NCI-H2227 (cell line): ENCODE measurements around the gene SUMF1.
"Not testable (repeated sequence)": the region's sequence is repeated elsewhere in the genome, so short reads cannot be mapped to it uniquely, and the experiment has no call there.

Experiments used
- DNase-seq: peaks from one replicate; lab custom pipeline; 2025; ENCODE audit not compliant: unreplicated experiment; lab: John Stamatoyannopoulos, UW

Gene SUMF1

DNA sequence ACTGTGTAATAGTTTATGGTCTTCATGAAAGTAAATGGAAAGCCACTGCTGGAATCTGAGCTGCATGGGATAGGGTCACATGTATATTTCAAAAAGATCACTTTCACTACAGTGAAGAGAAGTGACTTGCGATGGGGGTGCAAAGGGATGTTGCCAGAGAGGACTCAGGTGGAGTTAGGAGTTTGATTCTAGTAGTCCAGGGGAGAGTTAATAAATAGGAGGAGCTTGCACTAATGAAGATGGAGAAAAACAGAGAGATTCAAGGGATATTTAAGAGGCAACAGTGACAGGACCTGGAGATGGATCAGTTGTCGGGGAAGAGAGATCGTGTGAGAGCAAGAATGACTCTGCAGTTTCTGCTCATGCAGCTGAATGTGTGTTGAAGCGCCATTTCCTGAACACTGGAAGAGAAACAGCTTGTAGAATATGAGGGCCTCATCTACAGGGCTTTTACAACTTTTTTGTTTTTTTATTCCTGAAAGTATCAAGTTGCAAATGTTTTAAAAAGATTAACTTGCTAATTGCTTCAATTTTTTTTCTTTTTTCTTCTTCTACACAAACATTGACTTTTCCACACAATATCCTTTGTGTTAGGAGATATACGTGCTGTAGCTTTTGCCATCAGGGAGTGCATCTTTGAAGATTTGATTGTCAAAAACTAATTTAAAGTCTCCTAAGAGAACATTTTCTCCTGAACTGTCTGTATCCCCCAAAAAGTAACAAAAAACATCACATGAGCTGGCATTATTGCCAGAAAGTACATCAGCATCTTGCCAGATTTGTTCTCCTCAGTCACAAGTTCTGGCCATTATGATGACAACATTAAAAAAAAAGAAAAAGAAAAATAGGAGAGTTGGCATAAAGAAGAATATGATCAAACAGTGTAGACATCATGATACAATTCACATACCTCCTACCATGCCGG is 126.4 kb downstream of the SUMF1 start:
- no peak for DNase-seq

GRCh38 chr3:4340077-4340410 is 127.0 kb downstream of the SUMF1 start:
- no peak for DNase-seq

DNA sequence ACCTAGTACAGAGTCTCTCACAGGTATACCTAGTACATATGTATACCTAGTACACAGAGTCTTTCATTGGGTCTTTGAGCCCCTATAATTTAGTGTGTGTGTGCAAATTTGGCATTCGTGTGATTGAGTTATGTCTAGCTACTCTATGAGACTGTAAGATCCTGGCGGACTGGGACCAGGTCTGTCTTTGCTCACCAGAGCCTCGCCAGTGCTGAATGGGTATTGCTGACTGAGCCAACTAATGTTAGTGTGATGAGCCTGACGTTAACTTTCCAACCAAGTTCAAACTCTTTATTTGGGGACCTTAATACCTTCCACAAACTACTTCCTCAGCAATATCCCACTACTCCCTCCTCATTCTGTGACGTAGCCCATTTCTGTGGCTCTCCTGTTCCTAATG is 128.3 kb downstream of the SUMF1 start:
- DNase-seq, result no peak

GRCh38 chr3:4336850-4337546 is 130.1 kb downstream of the SUMF1 start:
- no peak for DNase-seq

GRCh38 chr3:4335840-4336562 is 131.1 kb downstream of the SUMF1 start:
- DNase-seq, result no peak

DNA sequence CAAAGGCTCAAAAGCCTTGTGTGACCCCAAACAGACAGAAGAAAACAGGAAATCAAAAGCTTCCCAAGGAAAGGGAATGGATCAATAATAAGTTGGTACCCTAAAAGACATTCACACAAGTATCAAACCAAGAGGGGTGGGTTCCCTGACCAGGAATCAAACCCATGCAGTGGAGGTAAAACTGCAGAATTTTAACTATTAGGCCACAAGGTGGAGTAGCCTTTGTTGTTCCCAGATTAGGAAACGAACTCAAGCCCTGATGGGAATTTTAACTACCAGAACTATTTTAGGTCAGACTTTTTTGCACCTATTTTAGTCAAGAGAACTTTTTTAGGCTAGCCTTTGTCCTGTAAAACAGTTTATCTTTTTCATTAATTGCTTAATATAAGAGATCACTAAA is 132.5 kb downstream of the SUMF1 start:
- no peak for DNase-seq

DNA sequence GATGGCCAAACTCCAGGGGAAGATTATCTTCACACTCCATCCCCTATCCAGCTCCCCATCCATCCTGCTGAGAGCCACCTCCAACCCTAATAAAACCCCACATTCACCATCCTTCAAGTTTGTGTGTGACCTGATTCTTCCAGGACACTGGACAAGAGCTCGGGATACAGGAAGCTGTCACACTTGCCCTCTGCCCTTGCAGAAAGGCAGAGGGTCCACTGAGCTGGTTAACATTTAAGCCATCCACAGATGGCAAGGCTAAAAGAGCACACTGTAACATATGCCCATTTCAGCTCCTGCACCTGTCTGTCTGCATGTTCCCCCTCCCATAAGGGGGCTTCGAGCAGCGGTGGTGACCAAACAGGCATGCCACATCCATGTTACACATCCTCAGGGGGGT is 134.1 kb downstream of the SUMF1 start:
- DNase-seq, result no peak

DNA sequence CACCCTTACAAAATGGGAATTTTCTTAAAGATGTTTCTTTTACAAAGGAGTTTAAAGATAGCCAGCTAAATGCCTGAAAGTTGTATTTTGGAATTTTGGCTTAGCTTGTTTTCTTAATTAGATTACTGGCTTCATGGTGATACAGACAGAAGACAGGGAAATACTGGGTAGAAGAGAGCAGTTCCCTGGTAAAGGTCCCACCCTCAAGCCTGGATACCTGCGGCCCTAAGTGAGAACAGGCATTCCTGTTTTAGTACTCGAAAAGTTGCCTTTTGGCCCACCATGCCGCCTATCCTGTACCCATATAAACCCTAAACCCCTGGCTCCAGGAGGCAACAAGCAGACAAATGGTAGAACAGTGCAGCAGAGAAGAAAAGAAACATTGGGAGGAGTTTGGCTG is 134.5 kb downstream of the SUMF1 start:
- DNase-seq, result no peak

DNA sequence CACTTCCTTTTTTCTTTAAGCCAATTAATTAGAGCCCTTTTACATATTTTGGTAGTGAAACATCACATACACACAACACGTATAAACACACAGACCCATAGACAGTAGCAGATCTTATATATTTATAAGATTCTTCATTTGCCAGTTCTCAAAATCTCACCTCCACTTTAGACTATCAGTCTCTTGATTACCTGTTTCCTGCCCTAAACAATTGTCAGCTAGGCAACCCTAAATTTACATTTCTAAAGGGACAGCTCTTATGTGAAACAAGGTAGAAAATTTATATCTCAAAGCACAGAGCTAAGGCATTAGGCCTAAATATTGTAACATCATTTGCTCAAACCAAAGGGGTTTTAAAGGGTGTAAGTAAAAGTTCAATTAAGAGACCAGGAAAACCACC is 135.0 kb downstream of the SUMF1 start:
- DNase-seq, result no peak

GRCh38 chr3:4329806-4330205 is 137.3 kb downstream of the SUMF1 start:
- not testable (repeated sequence) for DNase-seq

GRCh38 chr3:4326868-4327267 is 140.2 kb downstream of the SUMF1 start:
- DNase-seq, result no peak

DNA sequence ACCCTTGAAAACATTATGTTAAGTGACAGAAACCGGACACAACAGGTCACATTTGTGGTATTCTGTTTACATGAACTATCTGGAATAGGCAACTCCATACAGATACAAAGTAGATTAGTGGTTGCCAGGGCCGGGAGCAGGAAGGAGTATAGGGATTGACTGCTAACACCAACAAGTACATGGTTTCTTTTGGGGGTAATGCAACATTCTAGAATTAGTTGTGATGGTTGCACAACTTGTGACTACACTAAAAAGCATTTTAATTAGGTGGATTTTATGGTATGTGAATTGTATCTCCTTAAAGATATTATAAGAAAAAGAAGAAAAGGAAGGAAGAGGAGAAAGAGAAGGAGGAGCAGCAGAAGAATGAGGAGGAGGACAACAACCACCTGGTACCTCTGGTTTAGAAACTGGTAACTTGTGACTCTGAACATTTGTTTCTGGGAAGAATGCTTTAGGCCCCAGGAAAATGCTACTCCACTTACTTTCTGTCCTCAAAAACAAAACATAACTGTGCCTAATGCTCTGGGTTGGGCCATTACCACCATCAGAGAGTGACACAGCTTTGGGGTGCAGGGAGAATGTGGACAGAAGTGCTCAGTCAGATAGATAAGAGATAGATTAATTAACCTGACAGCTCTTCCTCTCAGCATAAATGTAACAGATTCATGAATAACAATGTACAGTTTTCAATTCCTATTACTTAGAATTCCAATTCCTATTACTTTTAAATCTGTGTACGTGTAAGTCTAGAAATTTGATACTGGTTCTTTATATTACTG is 143.6 kb downstream of the SUMF1 start:
- DNase-seq, result no peak

- no peak for DNase-seq
Measured at GRCh38 chr3:4322635-4323034, 144.4 kb downstream of the SUMF1 start.

GRCh38 chr3:4321732-4322131 is 145.3 kb downstream of the SUMF1 start:
- no peak for DNase-seq

DNA sequence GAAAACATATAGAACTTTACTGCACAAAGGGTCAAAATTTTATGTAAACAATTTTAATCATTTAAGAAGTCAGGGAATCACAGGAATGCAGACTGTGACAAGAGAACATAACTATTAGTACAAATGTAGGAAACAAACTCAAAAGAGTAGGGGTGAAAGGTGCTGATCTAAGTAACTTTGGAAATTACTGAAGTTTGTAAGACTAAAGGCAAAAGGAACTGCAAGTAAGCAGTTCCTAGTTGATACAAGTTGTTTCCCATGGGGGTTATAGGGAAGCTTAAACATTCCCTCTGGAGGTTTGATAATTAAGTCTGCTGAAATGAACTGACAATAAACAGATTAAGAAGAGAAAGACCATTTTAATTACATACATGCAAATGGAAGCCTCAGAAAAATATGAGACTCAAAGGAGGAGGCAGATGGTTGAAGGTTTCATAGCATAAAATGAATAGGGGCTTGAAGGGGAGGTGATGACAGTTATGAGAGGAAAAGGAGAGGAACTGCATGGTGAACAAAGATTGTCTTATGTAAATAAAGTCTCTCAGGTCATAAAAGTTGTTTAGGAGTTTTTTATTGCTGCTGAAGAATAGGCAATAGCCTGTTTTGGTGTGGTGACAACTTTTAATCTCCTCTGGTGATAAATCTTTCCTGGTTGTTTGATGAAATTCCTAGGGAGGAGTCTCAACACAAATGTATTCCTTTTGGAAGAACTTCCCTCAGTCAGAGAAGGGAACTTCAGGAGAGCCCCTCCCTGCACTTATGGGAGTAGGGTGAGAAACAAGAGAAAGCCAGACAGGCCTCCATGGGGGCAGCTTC is 146.8 kb downstream of the SUMF1 start:
- DNase-seq, result no peak

DNA sequence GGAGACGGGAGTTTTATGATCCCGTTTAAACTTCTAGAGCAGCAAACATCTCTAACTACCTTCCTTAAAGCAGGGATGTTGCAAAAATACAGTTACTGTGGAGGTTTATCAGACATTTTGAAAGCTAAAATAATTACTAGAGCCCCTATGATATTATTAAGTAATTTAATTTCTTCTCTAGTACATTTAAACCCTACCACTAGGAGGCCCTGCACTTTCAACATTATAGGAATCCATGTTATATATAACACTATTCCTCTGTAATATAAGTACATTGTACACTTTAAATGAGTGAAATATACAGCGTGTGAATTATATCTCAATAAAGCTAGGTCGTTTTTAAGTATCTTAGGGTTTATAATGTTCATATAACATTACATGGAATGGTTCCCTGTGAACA is 152.4 kb downstream of the SUMF1 start:
- no peak for DNase-seq

DNA sequence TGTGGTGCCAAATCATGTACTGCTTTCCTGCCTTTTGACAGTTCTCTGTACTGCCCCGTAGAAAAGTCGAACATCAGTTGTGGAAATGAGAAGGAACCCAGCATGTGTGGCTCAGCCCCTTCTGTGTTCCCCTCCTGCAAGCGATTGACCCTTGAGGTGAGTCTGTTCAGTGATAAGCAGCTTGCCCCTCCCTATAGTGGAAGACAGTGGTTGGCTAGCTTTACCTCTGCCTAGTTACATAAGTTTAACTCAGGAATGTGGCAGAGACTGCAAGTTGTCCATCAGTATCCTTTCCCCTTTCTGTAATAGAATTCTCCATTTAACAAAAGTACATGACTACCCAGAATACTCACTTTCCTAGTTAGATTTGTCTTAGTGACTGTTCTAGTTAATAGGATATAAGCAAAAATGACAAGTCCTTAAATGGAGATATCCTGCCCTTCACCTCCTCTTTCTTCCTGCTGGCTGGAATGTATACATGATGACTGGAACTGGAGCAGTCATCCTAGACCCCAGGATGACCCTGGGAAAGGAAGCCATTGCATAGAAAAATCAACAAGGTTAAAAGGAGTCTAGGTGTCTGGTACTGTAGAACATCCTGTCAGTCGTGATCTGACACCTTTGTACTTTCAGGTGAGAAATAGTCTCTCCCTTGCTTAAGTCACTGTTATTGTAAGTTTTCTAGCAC is 153.3 kb downstream of the SUMF1 start:
- DNase-seq, result no peak

DNA sequence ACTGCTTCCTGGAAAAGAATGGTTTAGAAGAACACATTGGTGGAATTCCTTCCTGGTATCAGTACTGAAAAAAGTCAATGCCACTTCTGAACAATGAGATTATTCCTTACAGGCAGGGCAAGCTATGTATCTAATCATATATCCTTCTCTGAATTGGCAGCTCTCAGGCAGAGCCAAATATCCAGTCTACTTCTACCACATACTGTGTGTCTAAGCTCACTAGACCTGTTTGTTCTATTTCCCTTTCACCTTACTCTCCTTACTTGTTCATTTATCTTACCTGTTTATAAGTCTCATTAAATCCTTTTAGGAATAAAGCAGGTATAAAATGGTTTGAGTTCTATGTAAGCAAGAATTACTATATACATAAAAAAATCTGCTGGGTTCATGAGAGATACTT is 155.6 kb downstream of the SUMF1 start:
- no peak for DNase-seq
